NCI-H460 (cell line): ENCODE results near the gene ZSCAN20. TPM values are rescaled to one million over a fixed set of nuclear protein-coding genes. Genes with fewer than 3 reads are reported as not detected.

ENCODE experiments used
- DNase-seq: peaks from one replicate; pipeline ENCODE4 v3.0.0-alpha.2; 2016; ENCODE audit warnings: low read depth; ENCODE audit errors: extremely low read depth
- polyA plus RNA-seq: library from polyadenylated mRNA; depleted of rRNA; stranded (reverse); fragments of >200 nt; gene quantifications from 2 replicates; pipeline ENCODE4 v1.2.3, GENCODE V29; 2014; cell fraction: nucleus; rRNA removed
- total RNA-seq: library from RNA; depleted of rRNA; stranded (reverse); fragments of >200 nt; shearing (Covaris generic); gene quantifications from 2 replicates; pipeline ENCODE4 v1.2.3, GENCODE V29; 2014; rRNA removed

ZSCAN20 gene
- total RNA-seq, result 2.7 and 3.2 TPM in 2 replicates
- polyA plus RNA-seq, result 2.2 and 2.3 TPM in 2 replicates

GRCh38 chr1:33472269-33472980 lies at the start of gene ZSCAN20:
ZSCAN20 (plus strand) TSS chr1:33472645; CDS start chr1:33479289, 6,644 bp downstream.
- DNase-seq, result peak; percentile 92

GRCh38 chr1:33424205-33424604 lies 48.2 kb upstream of the ZSCAN20 start:
- DNase-seq, result no peak

- no peak for DNase-seq
These were observed 47.8 kb upstream of the ZSCAN20 start for GRCh38 chr1:33424610-33425009.

GRCh38 chr1:33425900-33426299 lies 46.5 kb upstream of the ZSCAN20 start:
- no peak for DNase-seq

- DNase-seq, result no peak
These were observed 45.5 kb upstream of the ZSCAN20 start for GRCh38 chr1:33426916-33427315.

- DNase-seq, result no peak
These were observed 43.8 kb upstream of the ZSCAN20 start for GRCh38 chr1:33428661-33429060.

GRCh38 chr1:33429332-33429731 lies 43.1 kb upstream of the ZSCAN20 start:
- no peak for DNase-seq

GRCh38 chr1:33429856-33430691 lies 42.4 kb upstream of the ZSCAN20 start:
- DNase-seq, result no peak

- peak; percentile 91 for DNase-seq
These were observed 41.5 kb upstream of the ZSCAN20 start, which contains the start of gene PHC2 for GRCh38 chr1:33430692-33431593. PHC2 (minus strand) TSS chr1:33431095; CDS start chr1:33375539, 55,556 bp downstream.

GRCh38 chr1:33433509-33434362 lies 38.7 kb upstream of the ZSCAN20 start:
- peak; percentile 52 for DNase-seq

- no peak for DNase-seq
These were observed 38.1 kb upstream of the ZSCAN20 start for GRCh38 chr1:33434363-33434750.

GRCh38 chr1:33435096-33435820 lies 37.2 kb upstream of the ZSCAN20 start:
- no peak for DNase-seq

GRCh38 chr1:33436557-33437285 lies 35.7 kb upstream of the ZSCAN20 start:
- DNase-seq, result no peak

GRCh38 chr1:33438364-33439160 lies 33.9 kb upstream of the ZSCAN20 start:
- DNase-seq, result no peak

GRCh38 chr1:33439662-33440061 lies 32.8 kb upstream of the ZSCAN20 start:
- DNase-seq, result no peak

- no peak for DNase-seq
These were observed 31.2 kb upstream of the ZSCAN20 start for GRCh38 chr1:33441088-33441745.

- no peak for DNase-seq
These were observed 30.3 kb upstream of the ZSCAN20 start for GRCh38 chr1:33442141-33442540.
